HEK293T (cell line): Measurements from ENCODE around the gene POTEH.
"Not testable (repeated sequence)": the region's sequence is repeated elsewhere in the genome, so short reads cannot be mapped to it uniquely, and the experiment has no call there.

Experiments
- BHLHE40 ChIP-seq: fragments of 450-650 bp; IDR thresholded peaks from 2 replicates; pipeline ENCODE4 v1.6.1; 2016; ENCODE audit warnings: mild to moderate bottlenecking, moderate library complexity, borderline replicate concordance
- ELF4 ChIP-seq: fragments of 450-650 bp; IDR thresholded peaks from 2 replicates; pipeline ENCODE4 v1.6.1; 2017; ENCODE audit warnings: antibody characterized with exemption
- FOXM1 ChIP-seq: fragments of 450-650 bp; IDR thresholded peaks from 2 replicates; pipeline ENCODE4 v1.6.1; 2017; ENCODE audit warnings: mild to moderate bottlenecking, borderline replicate concordance
- HDGF ChIP-seq: fragments of 450-650 bp; IDR thresholded peaks from 2 replicates; pipeline ENCODE4 v1.6.1; 2017; ENCODE audit warnings: antibody characterized with exemption, borderline replicate concordance
- LEF1 ChIP-seq: fragments of 450-650 bp; IDR thresholded peaks from 2 replicates; pipeline ENCODE4 v1.6.1; 2017; ENCODE audit warnings: mild to moderate bottlenecking, borderline replicate concordance
- NFRKB ChIP-seq: fragments of 450-650 bp; IDR thresholded peaks from 2 replicates; pipeline ENCODE4 v1.6.1; 2016; ENCODE audit warnings: mild to moderate bottlenecking, moderate library complexity
- SP1 ChIP-seq: fragments of 450-650 bp; IDR thresholded peaks from 2 replicates; pipeline ENCODE4 v1.6.1; 2017
- TARDBP ChIP-seq: fragments of 450-650 bp; IDR thresholded peaks from 2 replicates; pipeline ENCODE4 v1.6.1; 2016
- ZNF384 ChIP-seq: fragments of 450-650 bp; IDR thresholded peaks from 2 replicates; pipeline ENCODE4 v1.6.1; 2016

GRCh38 chr22:15738157-15738908 is 48.5 kb downstream of the POTEH start:
- TF ChIP-seq SP1, NFRKB, ELF4, ZNF384, FOXM1, BHLHE40, TARDBP, HDGF, LEF1: not testable (repeated sequence)
